DND-41 (cell line): Measurements from ENCODE around the gene EBLN2.

Experiments
- ATAC-seq: fragments of 200-7000 bp; cut with Tn5 transposase; 3 replicates; pipeline ENCODE4 v1.9.1; 2021; ENCODE audit warnings: low read depth; ENCODE audit not compliant: insufficient read depth
- DNase-seq: peaks from one replicate; pipeline ENCODE4 v3.0.0-alpha.2; 2020
- H2AFZ ChIP-seq: 2 replicates; pipeline ENCODE4 v1.6.0; 2012; ENCODE audit warnings: low read depth, low read length
- H3K27ac ChIP-seq: 2 replicates; pipeline ENCODE4 v1.5.1; 2012; ENCODE audit warnings: low read length, inconsistent platforms
- H3K27me3 ChIP-seq: fragments of 200-600 bp; sonication (generic); 2 replicates; pipeline ENCODE4 v1.6.0; 2012; ENCODE audit warnings: low read length, mild to moderate bottlenecking, inconsistent platforms; ENCODE audit not compliant: insufficient read depth, poor library complexity
- H3K36me3 ChIP-seq: 2 replicates; pipeline ENCODE4 v1.5.1; 2012; ENCODE audit warnings: low read length, inconsistent platforms; ENCODE audit not compliant: insufficient read depth
- H3K4me1 ChIP-seq: 2 replicates; pipeline ENCODE4 v1.5.1; 2012; ENCODE audit warnings: mild to moderate bottlenecking, low read length; ENCODE audit not compliant: insufficient read depth
- H3K4me2 ChIP-seq: 2 replicates; pipeline ENCODE4 v1.6.0; 2012; ENCODE audit warnings: mild to moderate bottlenecking, moderate library complexity, low read length, inconsistent platforms; ENCODE audit not compliant: insufficient read depth
- H3K4me3 ChIP-seq, 2 experiments: fragments of 200-600 bp in 1 of 2; shearing (Covaris generic) in 1 of 2; 2 replicates each; pipeline ENCODE4 v1.5.1; 2012 to 2016; ENCODE audit warnings: inconsistent platforms in 2 of 2, low read length in 2 of 2, mild to moderate bottlenecking in 2 of 2, low read depth in 1 of 2, moderate library complexity in 1 of 2
- H3K79me2 ChIP-seq: 2 replicates; pipeline ENCODE4 v1.6.0; 2012; ENCODE audit warnings: low read length, inconsistent platforms; ENCODE audit not compliant: insufficient read depth
- H3K9ac ChIP-seq: 2 replicates; pipeline ENCODE4 v1.6.0; 2012; ENCODE audit warnings: low read depth, mild to moderate bottlenecking, inconsistent platforms, low read length, moderate library complexity
- H3K9me3 ChIP-seq: 2 replicates; pipeline ENCODE4 v1.5.1; 2012; ENCODE audit warnings: low read length, moderate library complexity, mild to moderate bottlenecking, inconsistent platforms; ENCODE audit not compliant: insufficient read depth, severe bottlenecking
- H4K20me1 ChIP-seq: 2 replicates; pipeline ENCODE4 v1.6.0; 2012; ENCODE audit warnings: low read length; ENCODE audit not compliant: insufficient read depth
- CTCF ChIP-seq: IDR thresholded peaks from 2 replicates; pipeline ENCODE4 v1.5.1; 2012; ENCODE audit warnings: borderline replicate concordance, low read length, moderate library complexity, mild to moderate bottlenecking; ENCODE audit not compliant: poor library complexity, severe bottlenecking; ENCODE audit errors: extremely low read depth
- EZH2 ChIP-seq: IDR thresholded peaks from 3 replicates; pipeline ENCODE4 v1.6.1; 2012; ENCODE audit warnings: borderline replicate concordance, low read depth, mild to moderate bottlenecking, moderate library complexity, low read length, inconsistent platforms; ENCODE audit not compliant: severe bottlenecking

EBLN2 gene

DNA sequence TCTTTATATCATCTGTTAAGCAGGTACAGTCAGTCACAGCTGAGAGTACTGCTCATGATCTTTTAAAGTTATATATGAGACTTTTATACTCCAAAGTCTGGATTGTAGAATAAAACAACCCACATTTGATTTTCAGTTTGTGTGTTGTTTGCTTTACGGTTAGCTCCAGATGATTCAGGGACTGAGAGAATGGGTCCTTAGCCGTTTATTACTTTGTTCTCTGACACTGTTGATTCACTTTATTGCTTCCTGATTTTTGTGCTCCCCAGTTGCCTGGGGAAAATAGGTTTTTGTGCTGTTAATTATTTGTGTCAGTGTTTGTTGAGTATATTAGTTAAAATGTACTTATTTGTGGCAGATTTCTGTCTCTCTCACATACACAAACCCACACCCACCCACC lies 8.6 kb upstream of the EBLN2 start:
- H4K20me1 ChIP-seq: peaks cover 43% of the 10 kb centered on the region; the same call in 1 of the 2 replicates
- no peak overlapping the region for H3K27ac ChIP-seq
- no peak for DNase-seq
- H3K79me2 ChIP-seq: peaks cover 54% of the 10 kb centered on the region
- H3K27me3 ChIP-seq: no peaks in the 10 kb centered on the region
- H3K9ac ChIP-seq: no peak overlapping the region
- no peak for TF ChIP-seq EZH2
- no peaks in the 10 kb centered on the region for H3K4me1 ChIP-seq
- no peak overlapping the region for H3K4me3 ChIP-seq
- H2AFZ ChIP-seq: no peak overlapping the region
- no peaks in the 10 kb centered on the region for H3K9me3 ChIP-seq
- peaks cover 39% of the 10 kb centered on the region; the same call in 1 of the 2 replicates for H3K36me3 ChIP-seq
- no peak for ATAC-seq
- no peak overlapping the region for H3K4me2 ChIP-seq

- H3K4me2 ChIP-seq: no peak overlapping the region
- H3K9me3 ChIP-seq: no peaks in the 10 kb centered on the region
- no peak overlapping the region for H3K4me3 ChIP-seq
- H3K27ac ChIP-seq: no peak overlapping the region
- H3K4me1 ChIP-seq: no peaks in the 10 kb centered on the region
- no peak for TF ChIP-seq EZH2
- no peak for TF ChIP-seq CTCF
- peaks cover 44% of the 10 kb centered on the region for H3K79me2 ChIP-seq
- H3K36me3 ChIP-seq: peaks cover 36% of the 10 kb centered on the region; the same call in 1 of the 2 replicates
- ATAC-seq: peak; percentile 17; the same call in 1 of the 3 replicates
- peaks cover 39% of the 10 kb centered on the region; the same call in 1 of the 2 replicates for H4K20me1 ChIP-seq
- no peak overlapping the region for H2AFZ ChIP-seq
- H3K9ac ChIP-seq: no peak overlapping the region
- no peak for DNase-seq
- H3K27me3 ChIP-seq: no peaks in the 10 kb centered on the region
Measured at GRCh38 chr3:73055583-73055982, 5.9 kb upstream of the EBLN2 start.

GRCh38 chr3:73056014-73056844 lies 5.2 kb upstream of the EBLN2 start:
- Histone ChIP-seq H4K20me1 (peaks cover 35% of the 10 kb centered on the region; the same call in 1 of the 2 replicates), H3K27ac (no peak overlapping the region), H3K79me2 (peaks cover 39% of the 10 kb centered on the region), H3K4me2 (no peak overlapping the region), H3K9ac (no peak overlapping the region), H3K27me3 (no peaks in the 10 kb centered on the region), H3K4me1 (no peaks in the 10 kb centered on the region), H2AFZ (no peak overlapping the region), H3K9me3 (no peaks in the 10 kb centered on the region), H3K4me3 (no peak overlapping the region), H3K36me3 (peaks cover 37% of the 10 kb centered on the region)
- no peak for DNase-seq
- peak; percentile 63 for TF ChIP-seq CTCF
- no peak for TF ChIP-seq EZH2
- ATAC-seq: peak; percentile 69; the same call in 2 of the 3 replicates

DNA sequence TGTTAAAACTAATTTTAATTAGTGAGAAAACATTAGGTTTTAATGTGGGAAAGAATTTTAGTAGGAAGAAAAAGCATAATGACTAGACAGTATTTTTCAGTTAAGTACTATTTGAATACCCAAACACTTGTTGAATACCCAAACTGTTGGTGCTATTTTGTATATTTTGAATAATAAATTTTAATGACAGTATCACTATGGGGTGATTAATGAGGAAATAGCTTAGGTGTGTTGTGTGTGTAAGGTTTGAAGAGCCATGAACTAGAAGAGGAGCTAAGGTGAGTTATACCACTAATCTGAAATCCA lies 4.7 kb upstream of the EBLN2 start:
- ATAC-seq (no peak), DNase-seq (no peak)
- Histone ChIP-seq H4K20me1 (peaks cover 37% of the 10 kb centered on the region), H3K4me2 (no peak overlapping the region), H3K36me3 (peaks cover 43% of the 10 kb centered on the region), H3K4me3 (no peak overlapping the region), H3K4me1 (no peaks in the 10 kb centered on the region), H3K9me3 (no peaks in the 10 kb centered on the region), H3K79me2 (peaks cover 39% of the 10 kb centered on the region), H3K27ac (no peak overlapping the region), H3K9ac (no peak overlapping the region), H2AFZ (no peak overlapping the region), H3K27me3 (no peaks in the 10 kb centered on the region)
- TF ChIP-seq CTCF (no peak), EZH2 (no peak)
